Activated CD8-positive, alpha-beta memory T cell treated with anti-CD3 and anti-CD28 coated beads, Interleukin-2, amount 10 ng/mL, durations not matched to agents 7 days and 5 days (primary cell): Measurements from ENCODE around the gene RPL3. TPM values are rescaled to one million over a fixed set of nuclear protein-coding genes. Genes with fewer than 3 reads are reported as not detected.

Experiments
- ATAC-seq: fragments of 150-1000 bp; cut with Tn5 transposase; one replicate; pipeline ENCODE4 v1.10.0; 2021; ENCODE audit warnings: moderate library complexity
- CTCF ChIA-PET: fragments of 350-600 bp; sonication (Branson Sonifier 250); formaldehyde crosslinking; loops from one replicate; lab custom pipeline; 2021; ENCODE audit warnings: antibody characterized with exemption; lab: Charles Lee
- DNase-seq: peaks from one replicate; pipeline ENCODE4 v3.0.0-alpha.2; 2020
- H3K27ac Mint-ChIP-seq: one replicate; pipeline ENCODE4 v1.8.0; 2021; ENCODE audit warnings: mild to moderate bottlenecking, mixed read lengths
- H3K27me3 Mint-ChIP-seq: one replicate; pipeline ENCODE4 v1.8.0; 2021; ENCODE audit warnings: mixed read lengths
- H3K36me3 Mint-ChIP-seq: one replicate; pipeline ENCODE4 v1.8.0; 2021; ENCODE audit warnings: mild to moderate bottlenecking, mixed read lengths
- H3K4me1 Mint-ChIP-seq: one replicate; pipeline ENCODE4 v1.8.0; 2021; ENCODE audit warnings: mixed read lengths
- H3K4me3 Mint-ChIP-seq: one replicate; pipeline ENCODE4 v1.8.0; 2021; ENCODE audit warnings: mild to moderate bottlenecking, moderate library complexity, mixed read lengths
- H3K9me3 Mint-ChIP-seq: one replicate; pipeline ENCODE4 v1.8.0; 2022; ENCODE audit warnings: low read depth, mixed read lengths
- total RNA-seq, 2 experiments: library from RNA; stranded (reverse); gene quantifications; one replicate each; pipeline ENCODE4 v1.2.3, GENCODE V29; 2021

RPL3 gene
- total RNA-seq, 2 experiments from 2014 or later, result 1,571 to 1,769 TPM

DNA sequence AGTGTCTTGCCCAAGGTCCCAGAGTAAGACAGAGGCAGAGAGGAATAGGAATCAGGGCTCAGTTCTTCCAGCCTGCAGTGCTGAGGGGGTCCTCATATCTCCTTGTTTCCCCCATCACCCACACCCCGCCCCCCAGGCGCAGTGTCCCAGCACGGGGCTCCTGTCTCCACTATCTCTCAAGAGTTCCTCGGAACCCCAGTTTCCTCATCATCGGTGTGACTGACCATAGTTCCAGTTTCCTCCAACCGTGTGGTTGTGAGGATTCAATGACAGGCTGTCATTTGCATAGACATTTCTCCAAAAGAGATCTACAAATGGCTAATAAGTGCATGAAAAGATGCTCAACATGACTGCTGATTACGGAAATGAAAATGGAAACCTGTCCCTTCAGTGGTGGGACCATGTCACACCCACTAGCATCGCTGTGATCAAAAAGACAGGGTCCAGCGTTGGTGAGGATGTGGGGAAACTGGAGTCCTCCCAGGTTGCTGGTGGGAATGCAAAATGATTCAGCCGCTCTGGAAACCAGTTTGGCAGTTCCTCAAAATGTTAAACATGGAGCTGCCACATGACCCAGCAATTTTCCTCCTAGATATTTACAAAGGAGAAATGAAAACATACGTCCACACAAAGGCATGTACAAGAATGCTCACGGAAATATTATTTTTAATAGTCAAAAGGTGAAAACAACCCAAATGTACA is 42.8 kb downstream of the RPL3 start:
- CTCF ChIA-PET, result no interaction called here
- DNase-seq (no peak), ATAC-seq (no peak)
- H3K4me3 Mint-ChIP-seq, result no peak overlapping the region
- peaks cover 15% of the 10 kb centered on the region for H3K27me3 Mint-ChIP-seq
- no peaks in the 10 kb centered on the region for H3K9me3 Mint-ChIP-seq
- H3K36me3 Mint-ChIP-seq, result no peaks in the 10 kb centered on the region
- H3K27ac Mint-ChIP-seq, result no peak overlapping the region
- no peaks in the 10 kb centered on the region for H3K4me1 Mint-ChIP-seq

- H3K36me3 Mint-ChIP-seq, result no peaks in the 10 kb centered on the region
- no peak overlapping the region for H3K27ac Mint-ChIP-seq
- CTCF ChIA-PET, result no interaction called here
- ATAC-seq (no peak), DNase-seq (no peak)
- H3K9me3 Mint-ChIP-seq, result no peaks in the 10 kb centered on the region
- no peak overlapping the region for H3K4me3 Mint-ChIP-seq
- no peaks in the 10 kb centered on the region for H3K4me1 Mint-ChIP-seq
- peaks cover 15% of the 10 kb centered on the region for H3K27me3 Mint-ChIP-seq
Measured at GRCh38 chr22:39275814-39276439, 43.5 kb downstream of the RPL3 start.

GRCh38 chr22:39273950-39274887 is 45.2 kb downstream of the RPL3 start:
- no peaks in the 10 kb centered on the region for H3K9me3 Mint-ChIP-seq
- DNase-seq (no peak), ATAC-seq (no peak)
- H3K4me3 Mint-ChIP-seq, result no peak overlapping the region
- no peak overlapping the region for H3K27ac Mint-ChIP-seq
- H3K36me3 Mint-ChIP-seq, result no peaks in the 10 kb centered on the region
- peaks cover 7% of the 10 kb centered on the region for H3K27me3 Mint-ChIP-seq
- H3K4me1 Mint-ChIP-seq, result no peaks in the 10 kb centered on the region
- CTCF ChIA-PET, result no interaction called here

GRCh38 chr22:39270792-39271191 is 48.6 kb downstream of the RPL3 start:
- Mint-ChIP-seq H3K36me3 (no peaks in the 10 kb centered on the region), H3K27ac (no peak overlapping the region), H3K4me1 (peaks cover 8% of the 10 kb centered on the region), H3K9me3 (no peaks in the 10 kb centered on the region), H3K4me3 (no peak overlapping the region), H3K27me3 (no peaks in the 10 kb centered on the region)
- DNase-seq, result no peak
- ATAC-seq, result no peak
- CTCF ChIA-PET, result no interaction called here

DNA sequence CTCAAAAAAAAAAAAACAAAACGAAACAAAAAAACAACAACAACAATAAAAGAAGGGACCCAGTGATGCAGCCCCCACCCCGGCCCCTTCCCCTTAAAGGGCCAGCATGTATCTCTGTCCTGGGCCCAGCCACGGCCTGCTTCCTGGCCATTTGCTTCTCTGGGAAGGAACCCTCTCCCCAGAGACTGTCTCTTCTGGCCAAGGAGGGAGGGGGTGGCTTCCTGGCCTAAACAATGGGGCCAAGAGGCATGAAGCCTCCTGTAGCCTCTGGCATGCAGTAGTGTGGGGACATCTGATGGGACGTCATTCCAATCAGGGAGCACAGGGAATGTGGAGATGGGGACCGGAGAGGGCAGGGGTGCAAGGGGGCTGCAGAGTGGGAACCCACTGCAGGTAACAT is 49.1 kb downstream of the RPL3 start:
- H3K27me3 Mint-ChIP-seq, result no peaks in the 10 kb centered on the region
- CTCF ChIA-PET, result no interaction called here

DNA sequence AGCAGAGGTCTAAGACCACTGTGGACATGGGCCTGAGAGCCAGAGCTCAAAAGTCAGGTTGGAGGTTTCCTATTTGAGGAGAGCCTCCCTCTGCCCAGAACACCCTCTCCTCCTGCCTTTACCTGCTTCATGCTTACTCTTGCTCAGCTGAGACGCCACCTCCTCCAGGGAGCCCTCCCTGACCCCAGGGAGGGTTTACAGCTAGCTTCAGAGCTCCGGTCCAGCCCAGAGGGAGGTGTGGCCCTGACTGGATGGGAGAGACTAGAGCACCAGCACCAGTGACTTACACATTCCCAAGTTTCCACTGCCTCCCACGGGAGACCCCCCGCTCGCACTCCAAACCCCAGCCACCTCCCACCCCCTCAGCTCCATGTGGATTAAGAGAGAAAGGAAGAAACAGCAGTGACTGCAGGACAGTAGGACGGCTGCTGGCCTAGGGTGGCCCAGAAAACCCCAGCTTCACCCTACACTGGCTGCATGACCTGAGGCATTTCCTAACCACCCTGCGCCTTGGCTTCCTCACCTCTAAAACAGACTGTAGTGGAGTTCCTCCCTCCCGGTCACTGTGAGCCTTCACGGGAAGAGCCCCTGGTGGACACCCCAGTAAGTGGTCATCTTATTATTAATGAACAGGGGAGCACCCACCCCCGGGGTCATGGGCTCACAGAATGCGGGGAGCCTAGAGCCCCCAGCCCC is 50.2 kb downstream of the RPL3 start:
- CTCF ChIA-PET, result interaction anchor here (0.9 kb wide), 1 partner anchor 98 kb away, joined by 3 read pairs; no protein-coding TSS in a partner anchor
- Mint-ChIP-seq H3K4me3 (no peak overlapping the region), H3K36me3 (no peaks in the 10 kb centered on the region), H3K4me1 (peaks cover 10% of the 10 kb centered on the region), H3K9me3 (no peaks in the 10 kb centered on the region), H3K27me3 (no peaks in the 10 kb centered on the region), H3K27ac (no peak overlapping the region)
- ATAC-seq, result no peak
- no peak for DNase-seq

More for the DNA sequence above, 49.1 kb downstream of the RPL3 start:
- Mint-ChIP-seq H3K27ac (no peak overlapping the region), H3K4me1 (peaks cover 10% of the 10 kb centered on the region), H3K4me3 (no peak overlapping the region), H3K36me3 (no peaks in the 10 kb centered on the region), H3K9me3 (no peaks in the 10 kb centered on the region)
- ATAC-seq (no peak), DNase-seq (no peak)

GRCh38 chr22:39268645-39269044 is 50.8 kb downstream of the RPL3 start:
- no peak overlapping the region for H3K27ac Mint-ChIP-seq
- no peaks in the 10 kb centered on the region for H3K36me3 Mint-ChIP-seq
- CTCF ChIA-PET, result interaction anchor here (0.8 to 0.9 kb wide), 2 partner anchors 38 to 98 kb away, joined by 3 read pairs; no protein-coding TSS in a partner anchor
- no peak overlapping the region for H3K4me3 Mint-ChIP-seq
- ATAC-seq, result no peak
- H3K4me1 Mint-ChIP-seq, result peaks cover 10% of the 10 kb centered on the region
- no peak for DNase-seq
- H3K9me3 Mint-ChIP-seq, result no peaks in the 10 kb centered on the region
- no peaks in the 10 kb centered on the region for H3K27me3 Mint-ChIP-seq

DNA sequence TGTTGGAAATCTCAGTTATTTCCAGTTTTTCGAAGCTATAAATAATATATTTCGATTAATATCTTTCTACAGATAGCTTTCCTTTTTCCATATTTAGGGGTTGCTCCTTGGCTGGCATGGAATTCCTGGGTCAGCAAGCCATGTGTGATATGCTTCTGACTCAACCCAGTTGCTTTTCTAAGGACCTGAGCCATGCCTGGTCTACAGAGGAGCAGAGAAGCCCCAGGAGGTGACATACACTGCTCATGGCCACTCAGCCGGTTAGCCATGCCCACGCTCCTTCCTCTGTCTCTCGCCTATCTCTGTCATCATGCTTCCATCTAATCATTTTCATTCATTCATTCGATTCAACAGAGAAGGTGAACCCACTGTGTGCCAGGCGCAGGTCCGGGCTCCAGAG is 51.4 kb downstream of the RPL3 start:
- H3K27me3 Mint-ChIP-seq, result no peaks in the 10 kb centered on the region
- no peaks in the 10 kb centered on the region for H3K9me3 Mint-ChIP-seq
- no peak overlapping the region for H3K4me3 Mint-ChIP-seq
- H3K27ac Mint-ChIP-seq, result no peak overlapping the region
- ATAC-seq (no peak), DNase-seq (no peak)
- H3K4me1 Mint-ChIP-seq, result peaks cover 10% of the 10 kb centered on the region
- no peaks in the 10 kb centered on the region for H3K36me3 Mint-ChIP-seq
- CTCF ChIA-PET, result interaction anchor here (0.8 to 0.9 kb wide), 2 partner anchors 39 to 97 kb away, joined by 3 read pairs; no protein-coding TSS in a partner anchor

GRCh38 chr22:39266398-39267030 is 52.9 kb downstream of the RPL3 start:
- no peaks in the 10 kb centered on the region for H3K27me3 Mint-ChIP-seq
- H3K9me3 Mint-ChIP-seq, result no peaks in the 10 kb centered on the region
- CTCF ChIA-PET, result no interaction called here
- H3K27ac Mint-ChIP-seq, result peak overlapping the region; percentile 54
- H3K36me3 Mint-ChIP-seq, result no peaks in the 10 kb centered on the region
- DNase-seq (peak; percentile 49), ATAC-seq (peak; percentile 74)
- H3K4me1 Mint-ChIP-seq, result peaks cover 10% of the 10 kb centered on the region
- H3K4me3 Mint-ChIP-seq, result no peak overlapping the region

DNA sequence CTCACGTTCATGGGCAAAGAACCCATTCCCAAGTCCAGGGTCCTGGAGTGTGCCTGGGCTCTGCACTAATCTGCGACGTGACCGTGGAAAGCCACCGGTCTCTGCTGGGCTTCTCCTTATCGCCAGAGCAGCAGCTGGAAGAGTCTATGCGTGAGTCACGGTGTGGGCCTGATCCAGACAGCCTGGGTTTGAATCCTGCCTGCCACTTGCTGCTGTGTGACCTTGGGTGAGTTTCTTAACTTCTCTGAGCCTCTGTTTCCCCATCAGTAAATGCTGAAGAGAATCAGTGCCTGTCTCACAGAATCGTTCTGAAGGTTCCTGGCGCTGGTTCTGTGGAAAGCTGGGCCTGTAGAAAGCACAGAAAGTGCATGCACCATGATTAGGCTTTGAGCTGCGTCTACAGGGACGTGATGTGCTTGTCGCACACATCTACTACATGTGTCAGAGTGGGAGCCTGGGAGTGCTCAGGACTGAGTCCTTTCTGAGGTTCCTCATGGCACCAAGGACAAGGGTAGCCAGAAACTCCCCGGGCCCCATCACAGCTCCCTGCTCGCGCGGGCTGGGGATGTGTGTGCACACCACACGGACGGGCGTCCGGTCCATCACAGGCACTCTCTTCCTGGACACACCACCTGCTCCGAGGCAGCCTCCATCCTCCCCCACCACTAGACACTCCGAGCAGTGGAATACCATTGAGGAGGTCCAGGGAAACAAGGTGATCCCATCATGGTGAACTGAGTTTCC is 54.1 kb downstream of the RPL3 start:
- CTCF ChIA-PET, result interaction anchor here (1.4 kb wide), 1 partner anchor 12 kb away, joined by 3 read pairs; no protein-coding TSS in a partner anchor
- H3K27ac Mint-ChIP-seq, result no peak overlapping the region

GRCh38 chr22:39264349-39265038 is 54.9 kb downstream of the RPL3 start:
- H3K27ac Mint-ChIP-seq, result no peak overlapping the region
- no peak for DNase-seq
- no peaks in the 10 kb centered on the region for H3K9me3 Mint-ChIP-seq
- H3K4me3 Mint-ChIP-seq, result no peak overlapping the region
- H3K36me3 Mint-ChIP-seq, result no peaks in the 10 kb centered on the region
- CTCF ChIA-PET, result interaction anchor here (1.4 kb wide), 1 partner anchor 11 kb away, joined by 3 read pairs; no protein-coding TSS in a partner anchor
- ATAC-seq, result no peak
- no peaks in the 10 kb centered on the region for H3K27me3 Mint-ChIP-seq
- peaks cover 10% of the 10 kb centered on the region for H3K4me1 Mint-ChIP-seq

More for the DNA sequence above, 54.1 kb downstream of the RPL3 start:
- ATAC-seq, result no peak
- Mint-ChIP-seq H3K36me3 (no peaks in the 10 kb centered on the region), H3K4me3 (no peak overlapping the region), H3K9me3 (no peaks in the 10 kb centered on the region), H3K27me3 (no peaks in the 10 kb centered on the region), H3K4me1 (peaks cover 10% of the 10 kb centered on the region)
- no peak for DNase-seq
